Esophagus squamous epithelium (tissue), 4 donors: ENCODE measurements around the gene TAAR9.

Experiments
- CTCF ChIP-seq, 6 experiments: fragments of 450-650 bp in 4 of 6; fragments of 200-600 bp in 2 of 6; sonication (generic) in 2 of 6; IDR thresholded peaks; one replicate each; pipeline ENCODE4 v1.5.1; 2016 to 2019; ENCODE audit warnings: antibody characterized with exemption in 6 of 6, mild to moderate bottlenecking in 4 of 6, moderate library complexity in 4 of 6
- POLR2A ChIP-seq, 4 donors: fragments of 450-650 bp; IDR thresholded peaks; one replicate each; pipeline ENCODE4 v1.6.1; 2017; ENCODE audit warnings: antibody characterized with exemption in 4 of 4, mild to moderate bottlenecking in 4 of 4, moderate library complexity in 3 of 4

DNA sequence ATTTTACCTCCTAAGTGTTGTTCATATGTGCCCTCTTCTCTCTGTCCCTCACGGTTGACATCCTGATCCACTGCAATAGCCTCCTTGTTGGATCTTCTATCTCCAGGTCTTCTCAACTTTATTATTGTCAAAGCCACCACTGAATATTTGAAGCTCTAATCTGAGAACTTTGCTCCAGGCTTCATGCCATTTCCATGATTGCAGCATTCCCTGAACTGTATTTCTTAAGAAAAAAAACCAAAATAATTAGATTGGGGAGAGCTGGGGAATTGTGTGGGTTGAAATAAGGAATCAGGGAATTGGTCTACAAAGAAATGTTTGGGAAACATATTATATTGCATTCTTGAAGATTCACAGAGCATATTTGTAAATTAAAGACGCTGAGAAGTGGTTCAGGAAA lies 22.7 kb upstream of the TAAR9 start:
- no peak for TF ChIP-seq CTCF (IDR thresholded peaks at IDR 0.05)
- no peak for TF ChIP-seq POLR2A (IDR thresholded peaks at IDR 0.05)
